Astrocyte (in vitro differentiated cells and primary cell): Measurements from ENCODE around the gene ZNF213.

ENCODE experiments used
- EZH2 ChIP-seq: IDR thresholded peaks from 2 replicates; pipeline ENCODE4 v1.6.1; 2012; ENCODE audit warnings: mild to moderate bottlenecking, low read length, inconsistent platforms; ENCODE audit not compliant: insufficient read depth
- TF ChIP-seq, protein P1 (sequence below): IDR thresholded peaks from 2 replicates; pipeline ENCODE4 v1.5.1; 2011; ENCODE audit warnings: low read depth, mild to moderate bottlenecking, inconsistent platforms, low read length, moderate library complexity; ENCODE audit not compliant: insufficient read depth

- TF ChIP-seq, protein P1, sequence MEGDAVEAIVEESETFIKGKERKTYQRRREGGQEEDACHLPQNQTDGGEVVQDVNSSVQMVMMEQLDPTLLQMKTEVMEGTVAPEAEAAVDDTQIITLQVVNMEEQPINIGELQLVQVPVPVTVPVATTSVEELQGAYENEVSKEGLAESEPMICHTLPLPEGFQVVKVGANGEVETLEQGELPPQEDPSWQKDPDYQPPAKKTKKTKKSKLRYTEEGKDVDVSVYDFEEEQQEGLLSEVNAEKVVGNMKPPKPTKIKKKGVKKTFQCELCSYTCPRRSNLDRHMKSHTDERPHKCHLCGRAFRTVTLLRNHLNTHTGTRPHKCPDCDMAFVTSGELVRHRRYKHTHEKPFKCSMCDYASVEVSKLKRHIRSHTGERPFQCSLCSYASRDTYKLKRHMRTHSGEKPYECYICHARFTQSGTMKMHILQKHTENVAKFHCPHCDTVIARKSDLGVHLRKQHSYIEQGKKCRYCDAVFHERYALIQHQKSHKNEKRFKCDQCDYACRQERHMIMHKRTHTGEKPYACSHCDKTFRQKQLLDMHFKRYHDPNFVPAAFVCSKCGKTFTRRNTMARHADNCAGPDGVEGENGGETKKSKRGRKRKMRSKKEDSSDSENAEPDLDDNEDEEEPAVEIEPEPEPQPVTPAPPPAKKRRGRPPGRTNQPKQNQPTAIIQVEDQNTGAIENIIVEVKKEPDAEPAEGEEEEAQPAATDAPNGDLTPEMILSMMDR = no peak
- TF ChIP-seq EZH2 = no peak
Measured at GRCh38 chr16:3092501-3092941, 42.3 kb upstream of the ZNF213 start.
